Transverse colon (tissue), 4 donors: ENCODE data around the gene SFRP4.

Experiments
- POLR2A ChIP-seq: fragments of 450-650 bp; IDR thresholded peaks from one replicate; pipeline ENCODE4 v1.6.1; 2016; ENCODE audit warnings: antibody characterized with exemption, mild to moderate bottlenecking, moderate library complexity
- POLR2AphosphoS5 ChIP-seq, 3 donors: sonication (generic); formaldehyde crosslinking; IDR thresholded peaks; one replicate each; pipeline ENCODE4 v1.6.1; 2016; ENCODE audit warnings: antibody characterized with exemption in 3 of 3
- TF ChIP-seq, protein P1 (sequence below), 5 experiments: fragments of 200-600 bp in 3 of 5; fragments of 450-650 bp in 2 of 5; sonication (generic) in 3 of 5; IDR thresholded peaks; 1 replicate in 2 of 5; 2 replicates in 3 of 5; pipeline ENCODE4 v1.5.1; 2016 to 2017; ENCODE audit warnings: antibody characterized with exemption in 5 of 5, inconsistent platforms in 3 of 5, mild to moderate bottlenecking in 2 of 5, moderate library complexity in 1 of 5

DNA sequence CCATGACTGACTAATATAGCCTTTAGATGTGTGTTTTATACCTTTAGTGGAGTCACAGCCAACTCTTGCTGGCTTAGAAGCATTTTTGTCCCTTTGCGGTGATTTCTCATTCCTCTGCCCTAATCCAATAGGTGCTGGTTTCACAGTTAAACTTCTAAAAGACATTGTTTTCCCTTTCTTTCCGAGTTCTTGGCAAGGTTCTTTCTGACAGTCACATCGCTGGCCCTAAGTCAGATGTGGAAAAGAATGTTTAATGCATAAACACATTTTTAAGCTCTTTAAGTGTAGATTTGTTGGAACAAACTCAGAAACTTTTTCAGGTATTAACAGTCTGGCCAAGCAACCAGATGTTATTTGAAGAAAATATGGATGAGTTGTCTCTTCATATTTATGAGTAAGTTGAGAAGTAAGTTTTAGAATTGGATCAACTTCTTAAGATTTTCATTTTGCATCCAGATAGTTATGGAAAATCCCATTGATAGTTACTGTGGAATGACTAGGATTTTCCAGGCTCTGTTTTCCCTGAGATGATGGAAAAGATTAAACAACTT is 7.9 kb upstream of the SFRP4 start:
- TF ChIP-seq, protein P1, sequence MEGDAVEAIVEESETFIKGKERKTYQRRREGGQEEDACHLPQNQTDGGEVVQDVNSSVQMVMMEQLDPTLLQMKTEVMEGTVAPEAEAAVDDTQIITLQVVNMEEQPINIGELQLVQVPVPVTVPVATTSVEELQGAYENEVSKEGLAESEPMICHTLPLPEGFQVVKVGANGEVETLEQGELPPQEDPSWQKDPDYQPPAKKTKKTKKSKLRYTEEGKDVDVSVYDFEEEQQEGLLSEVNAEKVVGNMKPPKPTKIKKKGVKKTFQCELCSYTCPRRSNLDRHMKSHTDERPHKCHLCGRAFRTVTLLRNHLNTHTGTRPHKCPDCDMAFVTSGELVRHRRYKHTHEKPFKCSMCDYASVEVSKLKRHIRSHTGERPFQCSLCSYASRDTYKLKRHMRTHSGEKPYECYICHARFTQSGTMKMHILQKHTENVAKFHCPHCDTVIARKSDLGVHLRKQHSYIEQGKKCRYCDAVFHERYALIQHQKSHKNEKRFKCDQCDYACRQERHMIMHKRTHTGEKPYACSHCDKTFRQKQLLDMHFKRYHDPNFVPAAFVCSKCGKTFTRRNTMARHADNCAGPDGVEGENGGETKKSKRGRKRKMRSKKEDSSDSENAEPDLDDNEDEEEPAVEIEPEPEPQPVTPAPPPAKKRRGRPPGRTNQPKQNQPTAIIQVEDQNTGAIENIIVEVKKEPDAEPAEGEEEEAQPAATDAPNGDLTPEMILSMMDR (IDR thresholded peaks at IDR 0.05) = no peak
- TF ChIP-seq POLR2A (no peak), POLR2AphosphoS5 (IDR thresholded peaks at IDR 0.05) (no peak)
